ENCODE data around the gene ADA. TPM values are rescaled to one million over a fixed set of nuclear protein-coding genes. Genes with fewer than 3 reads are reported as not detected.

Gene ADA
- polyA plus RNA-seq, 1 donor from 2014 or later, result 0.56 TPM

GRCh38 chr20:44629542-44629941 lies 22.0 kb downstream of the ADA start:
- no peaks in the 10 kb centered on the region for H4K20me1 ChIP-seq (ENCODE audit: insufficient read depth)
- H3K27me3 ChIP-seq (ENCODE audit: insufficient read depth, low read depth, low read length), result no peaks in the 10 kb centered on the region

GRCh38 chr20:44629017-44629385 lies 22.5 kb downstream of the ADA start:
- Histone ChIP-seq H3K9ac (ENCODE audit: low read length) (no peak overlapping the region), H3K9me3 (ENCODE audit: low read length) (no peaks in the 10 kb centered on the region), H4K20me1 (ENCODE audit: insufficient read depth) (no peaks in the 10 kb centered on the region), H3K27ac (ENCODE audit: low read length) (no peak overlapping the region), H3K36me3 (ENCODE audit: insufficient read depth, low read length) (no peaks in the 10 kb centered on the region), H3F3A (ENCODE audit: insufficient read depth, low read length, poor library complexity, severe bottlenecking) (no peaks in the 10 kb centered on the region), H3K27me3 (ENCODE audit: insufficient read depth, low read depth, low read length) (no peaks in the 10 kb centered on the region), H3K79me2 (replicated peaks; ENCODE audit: insufficient read depth, low read length) (no peaks in the 10 kb centered on the region), H2AFZ (ENCODE audit: low read depth, low read length) (no peak overlapping the region), H3K9me2 (ENCODE audit: insufficient read depth, low read length) (no peaks in the 10 kb centered on the region), H3K4me2 (ENCODE audit: low read length) (no peak overlapping the region), H3K4me3 (ENCODE audit: low read length) (no peak overlapping the region)
- no peak for TF ChIP-seq EZH2 (IDR thresholded peaks at IDR 0.05; ENCODE audit: borderline replicate concordance, insufficient read depth, low read length, poor library complexity, severe bottlenecking)
- TF ChIP-seq SMC3 (conservative IDR thresholded peaks at IDR 0.05; ENCODE audit: poor library complexity), result no peak
- TF ChIP-seq MXI1 (conservative IDR thresholded peaks at IDR 0.05; ENCODE audit: poor library complexity, severe bottlenecking), result no peak
- TF ChIP-seq REST (IDR thresholded peaks at IDR 0.05; ENCODE audit: borderline replicate concordance), result no peak
- TF ChIP-seq, protein P1, sequence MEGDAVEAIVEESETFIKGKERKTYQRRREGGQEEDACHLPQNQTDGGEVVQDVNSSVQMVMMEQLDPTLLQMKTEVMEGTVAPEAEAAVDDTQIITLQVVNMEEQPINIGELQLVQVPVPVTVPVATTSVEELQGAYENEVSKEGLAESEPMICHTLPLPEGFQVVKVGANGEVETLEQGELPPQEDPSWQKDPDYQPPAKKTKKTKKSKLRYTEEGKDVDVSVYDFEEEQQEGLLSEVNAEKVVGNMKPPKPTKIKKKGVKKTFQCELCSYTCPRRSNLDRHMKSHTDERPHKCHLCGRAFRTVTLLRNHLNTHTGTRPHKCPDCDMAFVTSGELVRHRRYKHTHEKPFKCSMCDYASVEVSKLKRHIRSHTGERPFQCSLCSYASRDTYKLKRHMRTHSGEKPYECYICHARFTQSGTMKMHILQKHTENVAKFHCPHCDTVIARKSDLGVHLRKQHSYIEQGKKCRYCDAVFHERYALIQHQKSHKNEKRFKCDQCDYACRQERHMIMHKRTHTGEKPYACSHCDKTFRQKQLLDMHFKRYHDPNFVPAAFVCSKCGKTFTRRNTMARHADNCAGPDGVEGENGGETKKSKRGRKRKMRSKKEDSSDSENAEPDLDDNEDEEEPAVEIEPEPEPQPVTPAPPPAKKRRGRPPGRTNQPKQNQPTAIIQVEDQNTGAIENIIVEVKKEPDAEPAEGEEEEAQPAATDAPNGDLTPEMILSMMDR (IDR thresholded peaks at IDR 0.05; ENCODE audit: poor library complexity, severe bottlenecking), result no peak
- TF ChIP-seq TAF1 (IDR thresholded peaks at IDR 0.05; ENCODE audit: low read depth), result no peak
- TF ChIP-seq RAD21 (conservative IDR thresholded peaks at IDR 0.05), result no peak
- TF ChIP-seq EP300 (conservative IDR thresholded peaks at IDR 0.05; ENCODE audit: poor library complexity, severe bottlenecking), result no peak
- no peak for TF ChIP-seq POLR2AphosphoS5 (IDR thresholded peaks at IDR 0.05)

More at GRCh38 chr20:44629542-44629941, 22.0 kb downstream of the ADA start:
- no peaks in the 10 kb centered on the region for H3K36me3 ChIP-seq (ENCODE audit: insufficient read depth, low read length)
- H3K27ac ChIP-seq (ENCODE audit: low read length), result no peak overlapping the region
- H3K9me2 ChIP-seq (ENCODE audit: insufficient read depth, low read length), result no peaks in the 10 kb centered on the region
- H2AFZ ChIP-seq (ENCODE audit: low read depth, low read length), result no peak overlapping the region
- H3K9ac ChIP-seq (ENCODE audit: low read length), result no peak overlapping the region
- H3K4me2 ChIP-seq (ENCODE audit: low read length), result no peak overlapping the region
- H3K4me3 ChIP-seq (ENCODE audit: low read length), result no peak overlapping the region
- H3F3A ChIP-seq (ENCODE audit: insufficient read depth, low read length, poor library complexity, severe bottlenecking), result no peaks in the 10 kb centered on the region
- H3K9me3 ChIP-seq (ENCODE audit: low read length), result no peaks in the 10 kb centered on the region
- no peak for TF ChIP-seq POLR2AphosphoS5 (IDR thresholded peaks at IDR 0.05)
- no peak for TF ChIP-seq TAF1 (IDR thresholded peaks at IDR 0.05; ENCODE audit: low read depth)
- no peak for TF ChIP-seq REST (IDR thresholded peaks at IDR 0.05; ENCODE audit: borderline replicate concordance)
- H3K79me2 ChIP-seq (replicated peaks; ENCODE audit: insufficient read depth, low read length), result no peaks in the 10 kb centered on the region

Data from neural cell (in vitro differentiated cells).